ENCODE data around the gene SLC25A45.

GRCh38 chr11:65376138-65376713 lies 6.2 kb downstream of the SLC25A45 start:
- no peak for TF ChIP-seq POLR2A (IDR thresholded peaks at IDR 0.05; ENCODE audit: low read depth, low read length)
- no peak for TF ChIP-seq TAF1 (IDR thresholded peaks at IDR 0.05; ENCODE audit: low read depth, low read length)
- TF ChIP-seq POLR2AphosphoS5 (IDR thresholded peaks at IDR 0.05; ENCODE audit: low read depth, low read length): no peak
- no peak for TF ChIP-seq PAX5 (IDR thresholded peaks at IDR 0.05; ENCODE audit: insufficient read depth, low read length, severe bottlenecking)
- TF ChIP-seq SPI1 (IDR thresholded peaks at IDR 0.05; ENCODE audit: low read depth, low read length): no peak
